GM21619 (cell line): ENCODE measurements around the gene ATP11A.
"Not testable (repeated sequence)": the region's sequence is repeated elsewhere in the genome, so short reads cannot be mapped to it uniquely, and the experiment has no call there.

Source experiments
- ATAC-seq: cut with Tn5 transposase; IDR thresholded peaks from one replicate; pipeline ENCODE4 v1.9.1; 2021; ENCODE audit not compliant: unreplicated experiment

ATP11A gene

GRCh38 chr13:112709316-112709715, 19.5 kb downstream of the ATP11A start:
- ATAC-seq = not testable (repeated sequence)

DNA sequence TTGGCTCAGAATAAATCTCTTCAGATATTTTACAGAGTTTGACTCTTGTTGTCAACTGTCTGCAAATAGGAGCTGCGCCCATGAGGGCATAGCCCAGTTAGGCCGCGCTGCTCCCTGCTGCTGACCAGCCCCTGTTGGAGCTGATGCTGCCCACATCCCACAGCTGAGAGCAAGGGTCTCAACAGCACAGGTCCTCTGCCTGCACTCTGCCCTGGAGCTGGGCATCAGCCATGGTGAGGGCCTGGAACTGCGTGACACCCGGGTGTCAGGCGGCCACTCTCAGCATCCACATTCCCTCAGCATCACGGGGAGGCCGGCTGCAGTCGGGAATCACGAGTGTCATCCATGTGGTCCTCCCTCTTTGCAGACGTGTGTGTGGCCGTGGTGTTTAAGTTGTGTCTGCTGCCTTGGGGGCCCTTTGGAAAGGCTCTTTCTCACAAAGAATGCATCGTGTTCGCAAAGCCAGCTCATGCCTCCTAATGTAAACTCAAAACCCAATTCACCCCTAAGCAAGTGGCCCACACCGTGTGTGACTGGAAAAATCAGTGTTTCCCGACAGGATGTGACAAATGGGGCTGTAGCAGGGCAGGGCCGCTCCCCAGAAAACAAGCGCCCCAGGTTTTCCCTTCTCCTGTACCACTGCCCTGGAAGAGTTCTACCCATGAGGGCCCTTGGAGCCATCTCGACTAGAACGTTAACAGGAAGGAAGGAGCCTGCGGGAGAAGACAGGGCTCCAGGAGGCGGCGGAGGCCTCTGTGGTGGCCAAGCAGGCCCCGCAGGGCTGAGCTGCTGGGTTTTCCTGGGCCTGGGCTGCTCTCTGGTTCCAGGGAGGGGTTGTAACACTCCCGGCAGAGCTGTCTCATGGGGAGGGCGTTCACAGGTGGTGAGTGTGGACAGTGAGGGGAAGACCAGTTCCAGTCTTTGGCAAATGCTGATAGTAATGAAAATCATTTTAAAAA, 20.3 kb downstream of the ATP11A start:
- no peak for ATAC-seq

- no peak for ATAC-seq
These were observed 21.2 kb downstream of the ATP11A start for GRCh38 chr13:112710855-112711527.

GRCh38 chr13:112711528-112712265, 21.9 kb downstream of the ATP11A start:
- ATAC-seq = peak; percentile 56

GRCh38 chr13:112712451-112713207, 22.8 kb downstream of the ATP11A start:
- ATAC-seq = no peak

- ATAC-seq = no peak
These were observed 23.8 kb downstream of the ATP11A start for GRCh38 chr13:112713517-112714253.

GRCh38 chr13:112714376-112715174, 24.7 kb downstream of the ATP11A start:
- ATAC-seq = no peak

DNA sequence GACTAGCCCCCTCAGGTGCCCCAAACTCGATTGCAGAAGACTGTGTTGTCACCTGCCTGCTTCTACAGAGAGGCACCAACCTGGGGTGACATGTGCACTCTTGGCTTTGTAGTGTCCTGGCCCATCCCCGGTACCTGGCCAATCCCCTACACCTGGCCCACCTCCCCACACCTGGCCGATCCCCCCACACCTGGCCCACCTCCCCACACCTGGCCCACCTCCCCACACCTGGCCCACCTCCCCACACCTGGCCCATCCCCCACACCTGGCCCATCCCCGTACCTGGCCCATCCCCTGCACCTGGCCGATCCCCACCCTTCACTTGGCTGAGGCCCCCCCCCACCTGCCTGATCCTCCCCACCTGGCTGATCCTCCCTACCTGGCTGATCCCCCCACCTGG, 25.4 kb downstream of the ATP11A start:
- no peak for ATAC-seq

DNA sequence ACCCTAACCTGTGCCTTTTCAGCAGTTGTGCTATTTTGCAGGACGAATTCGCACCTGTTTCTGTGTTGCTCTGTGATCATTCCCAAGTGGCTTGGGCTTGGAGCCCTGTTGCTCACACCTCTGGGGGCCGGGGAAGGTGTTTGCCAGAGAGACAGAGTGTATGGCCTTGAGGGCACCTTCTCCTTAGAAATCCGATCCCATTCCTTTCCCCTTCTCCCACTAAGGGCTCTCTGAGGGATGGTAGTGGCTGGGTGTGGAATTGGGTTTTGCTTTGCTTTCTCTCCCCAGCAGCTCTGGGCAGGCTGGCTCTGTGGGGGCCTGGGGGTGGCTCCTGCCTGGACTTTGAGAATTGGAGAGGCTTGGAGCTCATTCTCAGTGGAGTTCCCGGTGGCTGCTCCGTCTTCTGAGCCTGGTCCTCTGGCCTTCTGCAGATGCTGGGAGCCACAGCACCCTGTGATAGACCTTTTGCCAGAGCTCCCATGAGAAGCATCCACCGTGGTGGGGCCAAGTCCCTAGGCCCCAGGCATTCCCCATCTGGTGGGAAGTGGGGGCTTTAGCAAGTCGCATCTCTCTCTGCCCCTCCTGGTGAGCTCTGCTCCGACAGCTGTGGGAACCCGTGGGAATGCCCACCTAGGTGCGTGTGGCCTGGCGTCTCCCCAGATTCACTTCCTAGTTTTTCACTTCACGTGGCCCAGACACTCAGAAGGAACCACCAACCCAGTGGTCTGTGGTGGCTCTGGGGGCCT, 26.1 kb downstream of the ATP11A start:
- no peak for ATAC-seq

- no peak for ATAC-seq
These were observed 26.6 kb downstream of the ATP11A start for GRCh38 chr13:112716461-112716820.

DNA sequence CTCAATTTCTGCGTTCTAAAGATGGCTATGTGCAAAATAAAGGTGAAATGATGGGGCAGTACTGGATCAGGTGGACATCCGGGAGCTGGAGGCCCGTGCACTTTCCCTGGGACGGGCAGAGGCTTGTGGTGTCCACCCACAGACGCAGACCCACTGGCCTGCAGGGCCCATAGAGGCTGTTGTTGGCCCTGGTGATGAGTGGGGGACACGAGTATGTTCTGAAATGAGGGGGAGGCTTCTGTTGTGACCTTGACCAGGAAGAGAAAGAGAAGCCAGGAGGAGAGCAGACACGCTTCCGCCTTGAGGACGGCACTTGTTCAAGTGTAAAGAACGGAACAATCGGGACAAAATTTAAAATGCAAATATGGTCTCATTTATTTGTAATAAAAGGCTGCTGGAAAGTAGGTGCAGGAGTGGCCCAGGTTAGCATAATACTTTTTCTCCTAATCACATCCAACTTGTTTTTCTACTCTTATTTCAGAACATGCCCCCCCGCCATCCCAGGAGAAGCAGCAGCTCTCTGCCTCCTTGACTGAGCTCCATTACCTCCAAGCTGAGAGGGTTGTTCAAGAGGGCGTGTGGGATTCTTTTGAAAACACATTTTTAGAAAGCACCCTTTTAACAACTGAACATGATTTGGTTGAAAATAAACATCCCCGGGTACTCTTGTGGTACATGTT, 27.1 kb downstream of the ATP11A start:
- ATAC-seq = no peak

GRCh38 chr13:112718318-112718717, 28.5 kb downstream of the ATP11A start:
- ATAC-seq = no peak

DNA sequence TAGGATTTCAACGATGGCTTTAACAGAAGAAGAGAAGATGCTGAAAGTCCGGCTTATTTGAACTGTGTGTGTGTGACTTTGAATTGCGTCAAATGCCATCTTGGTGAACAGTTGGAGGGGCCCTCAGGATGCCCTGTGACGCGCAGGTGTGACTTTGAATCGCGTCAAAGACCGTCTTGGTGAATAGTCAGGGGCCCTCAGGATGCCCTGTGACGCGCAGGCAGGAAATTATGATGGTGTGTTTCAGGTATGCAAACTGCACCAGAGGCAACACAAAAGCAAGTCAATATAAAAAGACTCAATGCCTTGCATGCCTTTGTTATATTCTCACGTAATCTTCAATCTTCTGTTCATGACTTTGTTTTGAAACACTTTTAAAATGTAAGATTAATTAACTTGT, 29.2 kb downstream of the ATP11A start:
- ATAC-seq = no peak

DNA sequence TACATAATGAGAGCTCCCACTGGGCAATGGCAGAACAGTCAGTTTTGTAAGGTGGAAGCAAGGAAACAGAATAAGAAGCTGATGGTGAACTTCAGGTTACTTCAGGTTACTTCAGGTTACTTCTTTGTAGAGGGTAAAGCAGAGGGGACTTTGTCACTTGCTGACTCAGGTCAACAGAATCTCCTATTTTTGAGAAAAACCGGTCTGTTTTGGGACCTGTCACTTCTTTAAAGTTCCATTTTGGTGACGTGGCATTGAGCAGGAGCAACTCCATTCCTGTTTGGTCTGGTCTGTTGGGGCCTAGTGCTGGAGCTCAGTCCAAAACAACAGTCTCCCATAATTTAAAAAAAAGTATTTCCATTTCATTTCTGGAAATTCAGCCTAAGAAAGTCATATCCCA, 29.7 kb downstream of the ATP11A start:
- ATAC-seq = no peak

DNA sequence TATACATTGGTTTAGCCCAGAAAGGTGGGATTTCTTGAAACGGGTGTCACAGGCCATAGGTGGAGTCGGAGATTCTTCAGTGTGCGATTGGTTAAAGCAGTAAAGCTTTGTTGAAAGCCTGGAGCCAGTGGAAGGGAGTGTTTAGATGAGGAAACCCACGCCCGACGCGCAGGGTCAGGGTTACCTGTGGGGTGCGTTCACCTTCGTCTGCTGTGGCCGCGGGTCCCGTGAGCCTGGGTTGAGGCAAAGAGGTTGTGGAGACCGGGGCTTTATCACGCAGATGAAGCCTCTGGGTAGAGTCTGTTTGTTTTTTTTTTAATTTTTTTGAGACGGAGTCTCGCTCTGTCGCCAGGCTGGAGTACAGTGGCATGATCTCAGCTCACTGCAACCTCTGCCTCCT, 30.4 kb downstream of the ATP11A start:
- ATAC-seq = no peak

DNA sequence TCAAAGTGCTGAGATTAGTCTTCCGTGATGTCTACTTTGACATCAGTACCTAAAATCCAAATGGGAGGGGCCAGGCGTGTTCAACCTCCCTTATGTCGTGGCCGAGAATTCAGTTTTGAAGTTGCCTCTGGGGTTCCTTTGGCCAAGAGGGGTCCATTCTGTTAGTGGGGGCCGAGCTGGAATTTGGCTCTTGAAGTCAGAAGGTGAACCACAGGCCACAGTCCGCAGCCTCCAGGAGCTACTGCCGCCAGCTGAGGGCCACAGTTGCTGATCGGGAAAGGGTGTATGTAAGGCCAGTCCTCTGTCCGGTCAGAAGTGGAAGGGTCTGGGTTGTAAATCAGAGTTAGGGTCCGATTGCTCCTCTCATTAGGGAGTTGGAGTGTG, 31.0 kb downstream of the ATP11A start:
- ATAC-seq = no peak

DNA sequence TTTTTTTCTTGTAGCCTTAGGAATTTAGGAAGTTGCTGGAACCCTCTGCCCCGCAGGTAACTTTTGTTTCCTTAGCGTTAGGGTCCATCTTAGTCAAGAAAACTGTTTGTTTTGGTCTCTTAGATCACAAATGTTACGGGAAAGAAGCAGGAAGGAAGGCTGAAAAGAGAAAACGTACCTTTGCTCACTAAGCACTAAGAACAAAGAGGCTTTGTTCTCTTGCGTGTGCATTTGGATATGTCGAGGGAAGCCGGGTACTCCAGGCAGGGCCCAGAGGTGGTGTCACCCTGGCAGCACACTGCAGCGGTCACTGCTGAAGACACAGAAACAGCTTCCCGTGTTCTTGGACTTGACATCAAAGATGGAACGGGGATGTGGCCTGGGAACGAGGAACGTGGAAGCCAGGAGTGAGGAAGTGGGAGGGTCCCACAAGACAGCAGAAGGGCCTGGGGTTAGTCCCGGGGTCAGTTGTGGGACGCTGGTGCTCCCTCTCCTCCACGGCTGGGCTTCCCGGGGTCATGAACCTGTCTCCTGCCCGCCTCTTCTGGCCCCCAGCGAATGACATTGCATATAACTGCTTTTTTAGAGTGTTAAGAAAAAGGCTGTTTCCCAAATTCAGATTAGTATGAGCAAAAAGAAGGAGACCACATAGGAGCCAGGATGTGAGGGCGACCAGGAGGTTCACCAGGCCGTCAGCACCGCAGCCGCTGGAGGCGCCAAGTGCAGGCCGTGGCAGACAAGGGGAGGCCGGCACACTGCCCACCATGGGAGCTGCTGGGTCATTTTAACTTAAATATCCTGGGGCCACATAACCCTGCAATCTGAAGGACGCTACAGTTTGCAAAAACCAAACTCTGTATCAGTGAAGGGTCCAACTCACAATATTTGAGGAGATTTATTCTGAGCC, 31.6 kb downstream of the ATP11A start:
- no peak for ATAC-seq
